ENCODE measurements around the gene NCOA6. TPM values are rescaled to one million over a fixed set of nuclear protein-coding genes. Genes with fewer than 3 reads are reported as not detected.

Gene NCOA6
- total RNA-seq, 1 donor from 2014 or later: 14.0 TPM

DNA sequence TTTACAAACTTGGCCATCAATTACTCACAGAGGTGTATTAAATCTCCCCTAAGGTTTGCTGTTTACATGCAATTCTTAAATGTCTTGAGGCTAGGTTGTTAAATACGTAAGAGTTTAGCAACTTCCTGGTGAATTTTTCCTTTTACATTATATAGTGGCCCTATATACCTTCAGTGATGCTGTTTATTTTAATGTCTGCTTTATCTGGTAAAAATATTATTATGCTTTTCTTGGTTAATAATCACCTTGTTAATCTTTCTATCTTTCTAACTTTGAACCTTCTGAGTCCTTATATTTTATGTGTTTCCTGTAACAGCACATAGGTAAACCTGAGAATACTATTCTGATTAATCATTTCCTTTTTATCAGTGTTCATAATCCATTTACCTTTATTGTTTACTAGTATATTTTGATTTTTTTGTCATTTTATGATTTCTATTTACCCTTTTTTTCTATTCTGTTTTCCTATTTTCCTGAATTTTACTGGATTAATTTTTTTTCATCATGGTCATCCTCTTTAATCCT, 63.4 kb downstream of the NCOA6 start:
- Histone ChIP-seq H3K27me3 (ENCODE audit: low read depth) (no peaks in the 10 kb centered on the region), H3K36me3 (peaks cover 98% of the 10 kb centered on the region), H3K4me3 (no peak overlapping the region), H3K27ac (replicated peaks) (no peak overlapping the region), H3K4me1 (no peaks in the 10 kb centered on the region), H3K9me3 (replicated peaks) (no peaks in the 10 kb centered on the region)
- TF ChIP-seq CTCF (IDR thresholded peaks at IDR 0.05; ENCODE audit: borderline replicate concordance): no peak
- DNase-seq: no peak
- intact Hi-C loops (cut with micrococcal nuclease): no loop called here

- Histone ChIP-seq H3K27ac (replicated peaks) (no peak overlapping the region), H3K36me3 (peaks cover 91% of the 10 kb centered on the region), H3K27me3 (ENCODE audit: low read depth) (no peaks in the 10 kb centered on the region), H3K4me3 (no peak overlapping the region), H3K9me3 (replicated peaks) (no peaks in the 10 kb centered on the region), H3K4me1 (no peaks in the 10 kb centered on the region)
- intact Hi-C loops (cut with micrococcal nuclease): no loop called here
- no peak for DNase-seq
- no peak for TF ChIP-seq CTCF (IDR thresholded peaks at IDR 0.05; ENCODE audit: borderline replicate concordance)
Measured at GRCh38 chr20:34755367-34755766, 70.1 kb downstream of the NCOA6 start.

DNA sequence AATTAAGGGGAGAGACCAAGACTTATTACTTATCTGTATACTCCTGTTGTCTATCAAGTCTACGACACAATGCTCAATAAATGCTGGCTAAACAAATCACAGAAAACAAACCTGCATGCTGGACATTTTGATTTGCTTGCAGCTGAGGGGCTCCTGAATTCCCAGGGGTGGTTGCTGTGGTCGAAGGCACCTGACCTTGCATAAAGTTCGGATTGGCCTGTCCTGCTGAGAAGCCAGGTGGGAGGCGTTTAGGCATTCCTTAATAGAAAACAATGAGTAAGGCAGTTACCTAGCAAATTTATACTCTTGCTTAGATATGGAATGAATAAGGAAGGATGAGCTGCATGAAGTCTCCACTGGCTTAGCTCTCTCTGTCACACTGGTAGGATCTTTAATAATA, 70.8 kb downstream of the NCOA6 start:
- intact Hi-C loops (cut with micrococcal nuclease): no loop called here
- no peak for DNase-seq
- TF ChIP-seq CTCF (IDR thresholded peaks at IDR 0.05; ENCODE audit: borderline replicate concordance): no peak

DNA sequence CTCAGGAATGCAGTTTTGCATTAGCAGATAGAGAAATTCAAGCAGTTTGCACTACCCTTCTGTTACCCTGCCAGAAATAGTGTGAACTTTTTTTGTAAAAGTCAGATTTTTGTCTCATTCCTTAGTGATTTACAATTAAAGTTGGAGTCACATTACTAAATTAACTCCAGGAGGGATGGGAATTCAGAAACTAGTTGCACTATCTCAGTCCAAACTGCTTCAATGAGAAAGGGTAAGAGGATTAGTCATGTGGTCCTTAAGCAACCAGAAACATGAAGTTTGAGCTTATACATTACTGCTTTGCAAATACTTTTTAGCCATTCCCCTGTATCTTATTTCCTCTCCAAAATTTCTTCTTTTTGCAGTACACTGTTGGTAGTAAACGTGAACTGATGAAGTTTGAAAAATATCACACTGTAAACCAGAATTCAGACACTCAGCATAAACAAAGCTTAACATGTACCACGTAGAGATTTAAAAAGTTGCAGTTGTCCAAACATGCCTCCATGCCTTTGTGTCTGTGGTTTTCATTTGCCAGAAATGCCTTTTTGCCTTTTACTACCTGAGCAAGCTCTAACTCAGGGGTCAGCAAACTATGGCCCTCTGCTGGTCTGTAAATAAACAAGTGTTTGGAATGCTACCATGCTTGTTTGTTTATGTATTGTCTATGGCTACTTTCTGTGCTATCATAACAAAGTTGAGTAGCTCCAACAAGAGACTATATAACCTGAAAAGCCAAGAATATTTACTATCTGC, 71.6 kb downstream of the NCOA6 start:
- intact Hi-C loops (cut with micrococcal nuclease): no loop called here
- Histone ChIP-seq H3K9me3 (replicated peaks) (no peaks in the 10 kb centered on the region), H3K27ac (replicated peaks) (no peak overlapping the region), H3K27me3 (ENCODE audit: low read depth) (no peaks in the 10 kb centered on the region), H3K4me3 (no peak overlapping the region), H3K4me1 (no peaks in the 10 kb centered on the region), H3K36me3 (peaks cover 90% of the 10 kb centered on the region)
- TF ChIP-seq CTCF (IDR thresholded peaks at IDR 0.05; ENCODE audit: borderline replicate concordance): peak; percentile 38
- no peak for DNase-seq

More for the DNA sequence above, 70.8 kb downstream of the NCOA6 start:
- no peaks in the 10 kb centered on the region for H3K4me1 ChIP-seq
- H3K36me3 ChIP-seq: peaks cover 91% of the 10 kb centered on the region
- no peaks in the 10 kb centered on the region for H3K27me3 ChIP-seq (ENCODE audit: low read depth)
- no peak overlapping the region for H3K4me3 ChIP-seq
- H3K27ac ChIP-seq (replicated peaks): no peak overlapping the region
- no peaks in the 10 kb centered on the region for H3K9me3 ChIP-seq (replicated peaks)

DNA sequence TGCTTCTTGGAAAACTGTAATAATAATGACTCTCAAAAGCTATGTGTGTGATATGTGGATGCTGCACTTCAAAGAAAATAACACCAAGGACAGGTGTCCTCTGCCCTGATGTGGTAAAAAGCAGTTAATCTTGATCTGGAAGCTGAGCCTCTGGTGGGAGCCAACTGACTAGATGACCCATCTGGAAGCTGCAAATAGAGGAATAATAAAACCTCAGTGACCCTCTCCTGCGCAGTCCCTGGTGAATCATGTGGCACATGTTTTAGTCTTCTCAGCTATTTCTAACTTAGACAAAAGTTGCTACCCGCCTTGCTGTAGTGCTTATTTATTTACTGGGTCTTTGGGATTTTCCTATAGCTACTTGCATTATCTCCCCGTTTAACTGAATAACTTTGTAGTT, 74.0 kb downstream of the NCOA6 start:
- no peaks in the 10 kb centered on the region for H3K27me3 ChIP-seq (ENCODE audit: low read depth)
- DNase-seq: no peak
- H3K4me1 ChIP-seq: peaks cover 17% of the 10 kb centered on the region
- H3K36me3 ChIP-seq: peaks cover 76% of the 10 kb centered on the region
- TF ChIP-seq CTCF (IDR thresholded peaks at IDR 0.05; ENCODE audit: borderline replicate concordance): no peak
- intact Hi-C loops (cut with micrococcal nuclease): no loop called here
- no peak overlapping the region for H3K4me3 ChIP-seq
- no peak overlapping the region for H3K27ac ChIP-seq (replicated peaks)
- H3K9me3 ChIP-seq (replicated peaks): no peaks in the 10 kb centered on the region

All from left ventricle myocardium inferior (tissue), 1 donor.